KOPT-K1 (cell line): Measurements from ENCODE around the gene CDKN2AIPNL.

Experiments used
- H3K27ac ChIP-seq: fragments of 200-600 bp; sonication (generic); 2 replicates; pipeline ENCODE4 v1.5.1; 2016; ENCODE audit warnings: antibody characterized with exemption, mild to moderate bottlenecking, low read depth, low read length; ENCODE audit not compliant: poor library complexity, severe bottlenecking
- H3K36me3 ChIP-seq: fragments of 200-600 bp; sonication (generic); 2 replicates; pipeline ENCODE4 v1.5.1; 2017; ENCODE audit warnings: antibody characterized with exemption, mild to moderate bottlenecking, low read length, moderate library complexity; ENCODE audit not compliant: insufficient read depth
- H3K9me3 ChIP-seq: fragments of 200-600 bp; sonication (generic); 2 replicates; pipeline ENCODE4 v1.5.1; 2017; ENCODE audit warnings: antibody characterized with exemption, low read length, mild to moderate bottlenecking; ENCODE audit not compliant: insufficient read depth, poor library complexity, severe bottlenecking

Gene CDKN2AIPNL

GRCh38 chr5:134446938-134447337, 35.3 kb upstream of the CDKN2AIPNL start:
- Histone ChIP-seq H3K27ac (no peak overlapping the region), H3K9me3 (no peaks in the 10 kb centered on the region), H3K36me3 (no peaks in the 10 kb centered on the region)

GRCh38 chr5:134445856-134446818, 34.5 kb upstream of the CDKN2AIPNL start:
- Histone ChIP-seq H3K36me3 (no peaks in the 10 kb centered on the region), H3K9me3 (no peaks in the 10 kb centered on the region), H3K27ac (no peak overlapping the region)

- Histone ChIP-seq H3K36me3 (no peaks in the 10 kb centered on the region), H3K9me3 (no peaks in the 10 kb centered on the region), H3K27ac (no peak overlapping the region)
These were observed 33.3 kb upstream of the CDKN2AIPNL start for GRCh38 chr5:134444941-134445471.

GRCh38 chr5:134440201-134440755, 28.6 kb upstream of the CDKN2AIPNL start:
- no peaks in the 10 kb centered on the region for H3K36me3 ChIP-seq
- H3K27ac ChIP-seq: no peak overlapping the region
- H3K9me3 ChIP-seq: no peaks in the 10 kb centered on the region

- H3K36me3 ChIP-seq: no peaks in the 10 kb centered on the region
- no peaks in the 10 kb centered on the region for H3K9me3 ChIP-seq
- no peak overlapping the region for H3K27ac ChIP-seq
These were observed 27.6 kb upstream of the CDKN2AIPNL start for GRCh38 chr5:134439210-134439654.

- Histone ChIP-seq H3K9me3 (no peaks in the 10 kb centered on the region), H3K36me3 (no peaks in the 10 kb centered on the region), H3K27ac (no peak overlapping the region)
These were observed 27.0 kb upstream of the CDKN2AIPNL start for GRCh38 chr5:134438721-134439123.

- no peaks in the 10 kb centered on the region for H3K9me3 ChIP-seq
- no peak overlapping the region for H3K27ac ChIP-seq
- no peaks in the 10 kb centered on the region for H3K36me3 ChIP-seq
These were observed 26.3 kb upstream of the CDKN2AIPNL start for GRCh38 chr5:134437847-134438581.

GRCh38 chr5:134437340-134437846, 25.7 kb upstream of the CDKN2AIPNL start:
- Histone ChIP-seq H3K36me3 (no peaks in the 10 kb centered on the region), H3K9me3 (no peaks in the 10 kb centered on the region), H3K27ac (no peak overlapping the region)

- Histone ChIP-seq H3K27ac (no peak overlapping the region), H3K9me3 (no peaks in the 10 kb centered on the region)
These were observed 25.1 kb upstream of the CDKN2AIPNL start for GRCh38 chr5:134436523-134437339.

GRCh38 chr5:134435560-134435959, 23.9 kb upstream of the CDKN2AIPNL start:
- Histone ChIP-seq H3K9me3 (no peaks in the 10 kb centered on the region), H3K36me3 (no peaks in the 10 kb centered on the region), H3K27ac (no peak overlapping the region)

More at GRCh38 chr5:134436523-134437339, 25.1 kb upstream of the CDKN2AIPNL start:
- H3K36me3 ChIP-seq: no peaks in the 10 kb centered on the region

- Histone ChIP-seq H3K27ac (no peak overlapping the region), H3K9me3 (no peaks in the 10 kb centered on the region), H3K36me3 (no peaks in the 10 kb centered on the region)
These were observed 21.1 kb upstream of the CDKN2AIPNL start for GRCh38 chr5:134432677-134433359.

- Histone ChIP-seq H3K27ac (no peak overlapping the region), H3K36me3 (no peaks in the 10 kb centered on the region), H3K9me3 (no peaks in the 10 kb centered on the region)
These were observed 20.5 kb upstream of the CDKN2AIPNL start for GRCh38 chr5:134432174-134432573.

GRCh38 chr5:134430001-134430569, 18.4 kb upstream of the CDKN2AIPNL start:
- Histone ChIP-seq H3K36me3 (no peaks in the 10 kb centered on the region), H3K9me3 (no peaks in the 10 kb centered on the region), H3K27ac (no peak overlapping the region)
